ENCODE data around the gene NME7. TPM values are rescaled to one million over a fixed set of nuclear protein-coding genes. Genes with fewer than 3 reads are reported as not detected.

Gene NME7
- total RNA-seq, 6 experiments from 2014 or later = 16.0 to 22.2 (median 18.7) TPM

DNA sequence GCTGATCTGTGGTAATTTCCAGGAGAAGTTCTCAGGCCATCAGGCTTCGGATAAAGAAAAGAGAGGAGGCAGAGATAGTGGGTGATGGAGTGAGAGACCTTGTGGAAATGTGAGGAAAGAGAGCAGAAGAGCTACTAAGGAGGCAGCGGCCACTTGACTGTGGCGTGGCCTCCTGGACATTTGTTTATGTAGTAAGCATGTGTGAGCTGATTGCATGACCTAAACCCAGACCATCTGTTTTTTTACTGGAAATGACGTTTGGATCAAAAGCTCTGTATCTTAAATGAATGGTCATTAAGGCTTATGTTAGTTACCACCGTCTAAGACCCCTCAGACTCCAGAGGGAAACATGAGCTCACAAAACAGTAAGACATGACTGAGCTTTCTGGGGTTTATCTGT, 247.5 kb downstream of the NME7 start:
- no peak for DNase-seq
- peaks cover 28% of the 10 kb centered on the region for H3K36me3 Mint-ChIP-seq (ENCODE audit: low read depth)
- H3K4me3 Mint-ChIP-seq = peak overlapping the region; percentile 45
- H3K27ac Mint-ChIP-seq = peak overlapping the region; percentile 90
- TF ChIP-seq, protein P1, sequence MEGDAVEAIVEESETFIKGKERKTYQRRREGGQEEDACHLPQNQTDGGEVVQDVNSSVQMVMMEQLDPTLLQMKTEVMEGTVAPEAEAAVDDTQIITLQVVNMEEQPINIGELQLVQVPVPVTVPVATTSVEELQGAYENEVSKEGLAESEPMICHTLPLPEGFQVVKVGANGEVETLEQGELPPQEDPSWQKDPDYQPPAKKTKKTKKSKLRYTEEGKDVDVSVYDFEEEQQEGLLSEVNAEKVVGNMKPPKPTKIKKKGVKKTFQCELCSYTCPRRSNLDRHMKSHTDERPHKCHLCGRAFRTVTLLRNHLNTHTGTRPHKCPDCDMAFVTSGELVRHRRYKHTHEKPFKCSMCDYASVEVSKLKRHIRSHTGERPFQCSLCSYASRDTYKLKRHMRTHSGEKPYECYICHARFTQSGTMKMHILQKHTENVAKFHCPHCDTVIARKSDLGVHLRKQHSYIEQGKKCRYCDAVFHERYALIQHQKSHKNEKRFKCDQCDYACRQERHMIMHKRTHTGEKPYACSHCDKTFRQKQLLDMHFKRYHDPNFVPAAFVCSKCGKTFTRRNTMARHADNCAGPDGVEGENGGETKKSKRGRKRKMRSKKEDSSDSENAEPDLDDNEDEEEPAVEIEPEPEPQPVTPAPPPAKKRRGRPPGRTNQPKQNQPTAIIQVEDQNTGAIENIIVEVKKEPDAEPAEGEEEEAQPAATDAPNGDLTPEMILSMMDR (IDR thresholded peaks at IDR 0.05) = no peak
- peaks cover 69% of the 10 kb centered on the region for H3K4me1 Mint-ChIP-seq (ENCODE audit: low read depth)
- no peaks in the 10 kb centered on the region for H3K9me3 Mint-ChIP-seq
- H3K27me3 Mint-ChIP-seq (ENCODE audit: insufficient read depth) = peaks cover 3% of the 10 kb centered on the region; the same call in 1 of the 2 replicates

DNA sequence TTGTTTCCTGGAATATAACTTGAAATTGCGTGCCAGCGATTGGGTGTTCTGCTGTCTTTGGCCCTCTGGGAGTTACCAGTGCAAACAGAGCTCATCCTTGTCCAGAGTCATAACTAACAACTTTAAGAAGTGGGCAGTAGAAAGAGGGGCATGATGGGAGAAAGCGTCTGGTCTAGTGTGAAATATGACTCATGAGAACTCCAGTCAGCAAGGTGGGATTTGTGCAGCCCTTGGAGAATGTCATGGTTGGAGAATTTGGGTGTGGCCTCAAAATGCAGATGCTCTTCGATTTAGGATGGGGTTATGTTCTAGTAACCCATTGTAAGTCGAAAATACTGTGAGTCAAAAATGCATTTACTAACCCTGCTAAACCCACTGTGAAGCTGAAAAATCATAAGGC, 248.2 kb downstream of the NME7 start:
- Mint-ChIP-seq H3K4me3 (peak overlapping the region; percentile 45), H3K36me3 (ENCODE audit: low read depth) (peaks cover 30% of the 10 kb centered on the region), H3K27ac (peak overlapping the region; percentile 90), H3K4me1 (ENCODE audit: low read depth) (peaks cover 73% of the 10 kb centered on the region), H3K9me3 (no peaks in the 10 kb centered on the region), H3K27me3 (ENCODE audit: insufficient read depth) (peaks cover 3% of the 10 kb centered on the region; the same call in 1 of the 2 replicates)
- TF ChIP-seq, protein P1 (IDR thresholded peaks at IDR 0.05) = no peak
- peak; percentile 67 for DNase-seq

- TF ChIP-seq, protein P1 (IDR thresholded peaks at IDR 0.05) = no peak
- no peak overlapping the region for H3K4me3 Mint-ChIP-seq
- peak overlapping the region; percentile 61 for H3K27ac Mint-ChIP-seq
- DNase-seq = no peak
- H3K9me3 Mint-ChIP-seq = no peaks in the 10 kb centered on the region
- peaks cover 3% of the 10 kb centered on the region; the same call in 1 of the 2 replicates for H3K27me3 Mint-ChIP-seq (ENCODE audit: insufficient read depth)
- peaks cover 38% of the 10 kb centered on the region for H3K36me3 Mint-ChIP-seq (ENCODE audit: low read depth)
- peaks cover 85% of the 10 kb centered on the region for H3K4me1 Mint-ChIP-seq (ENCODE audit: low read depth)
Measured at GRCh38 chr1:169118227-169118626, 249.4 kb downstream of the NME7 start.

- Mint-ChIP-seq H3K4me3 (no peak overlapping the region), H3K27me3 (ENCODE audit: insufficient read depth) (peaks cover 3% of the 10 kb centered on the region; the same call in 1 of the 2 replicates), H3K9me3 (no peaks in the 10 kb centered on the region), H3K36me3 (ENCODE audit: low read depth) (peaks cover 40% of the 10 kb centered on the region), H3K27ac (peak overlapping the region; percentile 61), H3K4me1 (ENCODE audit: low read depth) (peaks cover 91% of the 10 kb centered on the region)
- TF ChIP-seq, protein P1 (IDR thresholded peaks at IDR 0.05) = no peak
- no peak for DNase-seq
Measured at GRCh38 chr1:169117599-169117998, 250.0 kb downstream of the NME7 start.

GRCh38 chr1:169117014-169117413, 250.6 kb downstream of the NME7 start:
- Mint-ChIP-seq H3K27me3 (ENCODE audit: insufficient read depth) (peaks cover 3% of the 10 kb centered on the region; the same call in 1 of the 2 replicates), H3K4me1 (ENCODE audit: low read depth) (peaks cover 93% of the 10 kb centered on the region), H3K9me3 (no peaks in the 10 kb centered on the region), H3K36me3 (ENCODE audit: low read depth) (peaks cover 44% of the 10 kb centered on the region), H3K4me3 (no peak overlapping the region), H3K27ac (peak overlapping the region; percentile 42)
- DNase-seq = no peak
- TF ChIP-seq, protein P1 (IDR thresholded peaks at IDR 0.05) = no peak
